Caco-2 (cell line): Measurements from ENCODE around the gene MIER3. TPM values are rescaled to one million over a fixed set of nuclear protein-coding genes. Genes with fewer than 3 reads are reported as not detected.

Experiments used
- BruUV-seq: library from RNA; stranded (reverse); fragments of 400-500 nt; replicated peaks from 2 replicates; lab custom pipeline; 2021; lab: Mats Ljungman, UMichigan
- CTCF ChIA-PET: fragments of 300-600 bp; sonication (Branson Sonifier 250); formaldehyde crosslinking; loops from one replicate; lab custom pipeline; 2022; ENCODE audit warnings: antibody characterized with exemption; lab: Charles Lee
- POLR2A ChIA-PET: fragments of 300-600 bp; sonication (Branson Sonifier 250); formaldehyde crosslinking; loops from one replicate; lab custom pipeline; 2022; ENCODE audit warnings: antibody characterized with exemption; lab: Charles Lee
- DNase-seq, 2 experiments: peaks; one replicate each; pipeline versions ENCODE4 v3.0.0 to v3.0.0-alpha.2; 2020 to 2022
- H3K27me3 ChIP-seq: replicated peaks from 2 replicates; pipeline ENCODE4 v1.6.0; 2011; ENCODE audit warnings: low read length; ENCODE audit not compliant: control insufficient read depth, insufficient read depth
- H3K36me3 ChIP-seq: 2 replicates; pipeline ENCODE4 v1.5.1; 2011; ENCODE audit warnings: low read length; ENCODE audit not compliant: control insufficient read depth, insufficient read depth
- H3K4me1 ChIP-seq: fragments of 250-450 bp; sonication (Bioruptor Pico); 2 replicates; pipeline ENCODE4 v1.5.1; 2020; ENCODE audit warnings: mild to moderate bottlenecking
- H3K4me3 ChIP-seq: 2 replicates; pipeline ENCODE4 v1.5.1; 2011; ENCODE audit warnings: low read depth, mild to moderate bottlenecking, control low read depth, low read length
- H3K9me3 ChIP-seq: fragments of 250-450 bp; sonication (Bioruptor Pico); 2 replicates; pipeline ENCODE4 v1.5.1; 2020; ENCODE audit warnings: mild to moderate bottlenecking, moderate library complexity
- H3K27ac Mint-ChIP-seq: one replicate; pipeline ENCODE4 v1.8.0; 2022; ENCODE audit warnings: mixed read lengths; ENCODE audit not compliant: unreplicated experiment
- H3K27me3 Mint-ChIP-seq: one replicate; pipeline ENCODE4 v1.8.0; 2022; ENCODE audit warnings: mixed read lengths; ENCODE audit not compliant: insufficient read depth, unreplicated experiment
- H3K36me3 Mint-ChIP-seq: one replicate; pipeline ENCODE4 v1.8.0; 2022; ENCODE audit warnings: mild to moderate bottlenecking, mixed read lengths; ENCODE audit not compliant: insufficient read depth, unreplicated experiment
- H3K4me1 Mint-ChIP-seq: one replicate; pipeline ENCODE4 v1.8.0; 2022; ENCODE audit warnings: low read depth, mixed read lengths; ENCODE audit not compliant: unreplicated experiment
- H3K4me3 Mint-ChIP-seq: one replicate; pipeline ENCODE4 v1.8.0; 2022; ENCODE audit warnings: mild to moderate bottlenecking, moderate library complexity, mixed read lengths; ENCODE audit not compliant: unreplicated experiment
- H3K9me3 Mint-ChIP-seq: one replicate; pipeline ENCODE4 v1.8.0; 2022; ENCODE audit warnings: mixed read lengths; ENCODE audit not compliant: unreplicated experiment
- intact Hi-C: fragments of 100-400 bp; cut with micrococcal nuclease; formaldehyde crosslinking; loops from one replicate; pipeline ENCODE4 v1.10.0; 2022; ENCODE audit not compliant: unreplicated experiment
- total RNA-seq: library from RNA; stranded (reverse); gene quantifications from 2 replicates; pipeline ENCODE4 v1.2.3, GENCODE V29; 2022
- TF ChIP-seq, protein P1 (sequence below), 2 experiments: fragments of 200-600 bp in 1 of 2; IDR thresholded peaks; 1 replicate in 1 of 2; 2 replicates in 1 of 2; pipeline versions ENCODE4 v1.5.1 to v1.8.0; 2011 to 2022; ENCODE audit warnings: antibody characterized with exemption in 1 of 2, control low read depth in 1 of 2, inconsistent platforms in 1 of 2, low read depth in 1 of 2, low read length in 1 of 2, mild to moderate bottlenecking in 1 of 2, moderate library complexity in 1 of 2; ENCODE audit not compliant: insufficient read depth in 1 of 2, severe bottlenecking in 1 of 2, unreplicated experiment in 1 of 2

The MIER3 gene
- total RNA-seq, 1 experiment from 2014 or later: 52.7 TPM

DNA sequence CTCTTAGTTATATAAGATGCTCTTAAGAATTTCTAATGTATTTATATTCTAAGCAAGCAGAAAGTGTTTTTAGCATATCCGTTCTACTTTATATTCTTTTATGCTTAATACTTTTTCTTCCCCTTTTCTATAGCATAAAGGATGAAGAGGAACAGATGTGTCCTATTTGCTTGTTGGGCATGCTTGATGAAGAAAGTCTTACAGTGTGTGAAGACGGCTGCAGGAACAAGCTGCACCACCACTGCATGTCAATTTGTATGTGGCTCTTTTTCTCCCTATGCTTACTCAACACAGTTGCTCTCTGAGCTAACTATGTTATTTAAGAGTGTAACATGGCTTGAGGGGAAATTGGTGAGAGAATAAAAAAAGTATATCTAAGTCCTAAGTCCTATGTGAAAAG is 80.1 kb downstream of the MIER3 start:
- BruUV-seq: no TSS peak

More for the DNA sequence above, 80.1 kb downstream of the MIER3 start:
- Histone ChIP-seq H3K36me3 (peaks cover 2% of the 10 kb centered on the region), H3K9me3 (no peaks in the 10 kb centered on the region), H3K27me3 (no peaks in the 10 kb centered on the region), H3K4me1 (no peaks in the 10 kb centered on the region), H3K4me3 (no peak overlapping the region)
- no peak overlapping the region for H3K4me3 Mint-ChIP-seq
- ChIA-PET CTCF (no interaction called here), POLR2A (no interaction called here)
- H3K36me3 Mint-ChIP-seq: peaks cover 77% of the 10 kb centered on the region
- H3K27me3 Mint-ChIP-seq: no peaks in the 10 kb centered on the region
- H3K4me1 Mint-ChIP-seq: peaks cover 5% of the 10 kb centered on the region
- intact Hi-C loops: no loop called here
- no peak overlapping the region for H3K27ac Mint-ChIP-seq
- DNase-seq: no peak
- H3K9me3 Mint-ChIP-seq: no peaks in the 10 kb centered on the region
- TF ChIP-seq, protein P1, sequence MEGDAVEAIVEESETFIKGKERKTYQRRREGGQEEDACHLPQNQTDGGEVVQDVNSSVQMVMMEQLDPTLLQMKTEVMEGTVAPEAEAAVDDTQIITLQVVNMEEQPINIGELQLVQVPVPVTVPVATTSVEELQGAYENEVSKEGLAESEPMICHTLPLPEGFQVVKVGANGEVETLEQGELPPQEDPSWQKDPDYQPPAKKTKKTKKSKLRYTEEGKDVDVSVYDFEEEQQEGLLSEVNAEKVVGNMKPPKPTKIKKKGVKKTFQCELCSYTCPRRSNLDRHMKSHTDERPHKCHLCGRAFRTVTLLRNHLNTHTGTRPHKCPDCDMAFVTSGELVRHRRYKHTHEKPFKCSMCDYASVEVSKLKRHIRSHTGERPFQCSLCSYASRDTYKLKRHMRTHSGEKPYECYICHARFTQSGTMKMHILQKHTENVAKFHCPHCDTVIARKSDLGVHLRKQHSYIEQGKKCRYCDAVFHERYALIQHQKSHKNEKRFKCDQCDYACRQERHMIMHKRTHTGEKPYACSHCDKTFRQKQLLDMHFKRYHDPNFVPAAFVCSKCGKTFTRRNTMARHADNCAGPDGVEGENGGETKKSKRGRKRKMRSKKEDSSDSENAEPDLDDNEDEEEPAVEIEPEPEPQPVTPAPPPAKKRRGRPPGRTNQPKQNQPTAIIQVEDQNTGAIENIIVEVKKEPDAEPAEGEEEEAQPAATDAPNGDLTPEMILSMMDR (IDR thresholded peaks at IDR 0.05; ENCODE audit: insufficient read depth in 1 of 2, low read depth in 1 of 2, low read length in 1 of 2, severe bottlenecking in 1 of 2, unreplicated experiment in 1 of 2): no peak

Other genes with a start within 250 kb of the MIER3 start
- gene MAP3K1, start 136.6 kb downstream of the MIER3 start, total RNA-seq: 46.0 and 47.0 TPM in 2 replicates
- 10.5 and 13.1 TPM in 2 replicates for gene SETD9, start 42.5 kb downstream of the MIER3 start, total RNA-seq
- gene GPBP1, start 221.9 kb upstream of the MIER3 start, total RNA-seq: 100 and 117 TPM in 2 replicates